Psoas muscle (tissue), 8 donors: ENCODE measurements around the gene ACTBL2. TPM values are rescaled to one million over a fixed set of nuclear protein-coding genes. Genes with fewer than 3 reads are reported as not detected.
"Not testable (repeated sequence)": the region's sequence is repeated elsewhere in the genome, so short reads cannot be mapped to it uniquely, and the experiment has no call there.

Source experiments
- ATAC-seq, 4 donors: fragments of 200-7000 bp; cut with Tn5 transposase; one replicate each; pipeline ENCODE4 v1.9.1; 2020; ENCODE audit warnings: moderate library complexity in 3 of 4, mild to moderate bottlenecking in 2 of 4
- DNase-seq, 2 donors: peaks; one replicate each; pipeline ENCODE4 v3.0.0-alpha.2; 2020
- H3K27ac ChIP-seq: fragments of 200-600 bp; one replicate; pipeline ENCODE4 v1.8.0; 2022
- H3K27me3 ChIP-seq, 3 donors: fragments of 200-600 bp in 1 of 3; one replicate each; pipeline versions ENCODE4 v1.6.1 to v1.8.0; 2013 to 2022; ENCODE audit warnings: low read length in 2 of 3, mild to moderate bottlenecking in 2 of 3, moderate library complexity in 1 of 3; ENCODE audit not compliant: insufficient read depth in 3 of 3
- H3K36me3 ChIP-seq, 2 donors: fragments of 200-600 bp in 1 of 2; one replicate each; pipeline versions ENCODE4 v1.6.1 to v1.8.0; 2013 to 2022; ENCODE audit warnings: low read depth in 1 of 2, mild to moderate bottlenecking in 1 of 2, moderate library complexity in 1 of 2; ENCODE audit not compliant: insufficient read depth in 1 of 2
- H3K4me1 ChIP-seq: fragments of 200-600 bp; one replicate; pipeline ENCODE4 v1.8.0; 2022
- H3K4me3 ChIP-seq: fragments of 200-600 bp; one replicate; pipeline ENCODE4 v1.8.0; 2022; ENCODE audit warnings: mild to moderate bottlenecking
- H3K9me3 ChIP-seq: fragments of 200-600 bp; one replicate; pipeline ENCODE4 v1.8.0; 2022
- CTCF ChIP-seq: fragments of 200-600 bp; IDR thresholded peaks from one replicate; pipeline ENCODE4 v1.8.0; 2022; ENCODE audit warnings: antibody characterized with exemption
- WGBS, 3 donors: extraction: QIAGEN DNeasy Blood & Tissue Kit; methylation state at CpG; one replicate each; pipeline versions ENCODE4 v1.1.6 to v1.1.7; 2013; 5-methylcytosine and 5-hydroxymethylcytosine counted together
- intact Hi-C, 2 donors: fragments of 100-400 bp; cut with DNase I; formaldehyde crosslinking; loops; one replicate each; pipeline versions ENCODE4 v1.11.0 to v1.14.2; 2022
- polyA plus RNA-seq, 3 donors: library from polyadenylated mRNA; stranded (reverse); fragments of 200-250 nt; gene quantifications; one replicate each; pipeline ENCODE4 v1.2.3, GENCODE V29; 2013
- total RNA-seq, 4 donors: library from RNA; stranded (reverse); fragmentation: NEBNext Ultra II Directional in 2 of 4; extraction: Animal tissue kit (Norgen Biotek cat#: 25700) in 2 of 4; gene quantifications; one replicate each; pipeline versions ENCODE4 v1.2.1 to v1.2.4, GENCODE V29; 2021 to 2023
- donor health status: healthy with polysubstance abuse.
- donor health status: DM: no; HTN: no; CAD: no; lungs with moderate emphysema.
- donor health status: Bipolar disorder and iron deficiency.
- donor health status: healthy.
- donor health status: DM: yes; HTN: yes; CAD: no.
- donor health status: DM: no; HTN: no; CAD: no.
- donor health status: DM: no; HTN: no; CAD: no.
- donor health status: DM: yes; HTN: yes; CAD: no.

ACTBL2 gene
- total and polyA plus RNA-seq, 7 donors, result not detected

- no peaks in the 10 kb centered on the region for H3K9me3 ChIP-seq
- 89 to 93% (median 90%) methylated on average over 5 of the region's 5 CpGs for whole genome bisulfite sequencing, 3 donors
- no peaks in the 10 kb centered on the region for H3K4me1 ChIP-seq
- no peaks in the 10 kb centered on the region for H3K36me3 ChIP-seq
- DNase-seq, result no peak
- H3K4me3 ChIP-seq, result no peak overlapping the region
- intact Hi-C loops, result no loop called here
- no peak for TF ChIP-seq CTCF
- H3K27me3 ChIP-seq, result no peaks in the 10 kb centered on the region
- ATAC-seq, result no peak
- no peak overlapping the region for H3K27ac ChIP-seq
These were observed 14.0 kb downstream of the ACTBL2 start for GRCh38 chr5:57468481-57469163.

GRCh38 chr5:57466544-57466943 lies 16.1 kb downstream of the ACTBL2 start:
- Histone ChIP-seq H3K27me3 (no peaks in the 10 kb centered on the region), H3K4me1 (no peaks in the 10 kb centered on the region), H3K27ac (no peak overlapping the region), H3K4me3 (no peak overlapping the region), H3K9me3 (no peaks in the 10 kb centered on the region), H3K36me3 (no peaks in the 10 kb centered on the region)
- ATAC-seq (no peak), DNase-seq (no peak)
- no peak for TF ChIP-seq CTCF
- intact Hi-C loops, result no loop called here
- 48 to 63% (median 50%) methylated on average over 3 of the region's 3 CpGs for WGBS, 3 donors

GRCh38 chr5:57460056-57460455 lies 22.6 kb downstream of the ACTBL2 start:
- H3K27me3 ChIP-seq, H3K4me3 ChIP-seq, ATAC-seq, H3K27ac ChIP-seq, H3K9me3 ChIP-seq, DNase-seq, intact Hi-C loops, H3K36me3 ChIP-seq: not testable (repeated sequence)
- peaks cover 23% of the 10 kb centered on the region for H3K4me1 ChIP-seq
- 92 to 98% (median 97%) methylated on average over 3 of the region's 3 CpGs for WGBS, 3 donors

GRCh38 chr5:57458443-57458842 lies 24.2 kb downstream of the ACTBL2 start:
- intact Hi-C loops, result no loop called here
- TF ChIP-seq CTCF, result no peak
- Histone ChIP-seq H3K4me1 (peaks cover 28% of the 10 kb centered on the region), H3K9me3 (no peaks in the 10 kb centered on the region), H3K27ac (no peak overlapping the region), H3K27me3 (no peaks in the 10 kb centered on the region), H3K36me3 (no peaks in the 10 kb centered on the region), H3K4me3 (no peak overlapping the region)
- no peak for DNase-seq
- ATAC-seq, result no peak

- intact Hi-C loops, result no loop called here
- H3K9me3 ChIP-seq, result no peaks in the 10 kb centered on the region
- TF ChIP-seq CTCF, result no peak
- no peak overlapping the region for H3K4me3 ChIP-seq
- peaks cover 28% of the 10 kb centered on the region for H3K4me1 ChIP-seq
- H3K27me3 ChIP-seq, result no peaks in the 10 kb centered on the region
- no peaks in the 10 kb centered on the region for H3K36me3 ChIP-seq
- no peak for DNase-seq
- no peak overlapping the region for H3K27ac ChIP-seq
- 13 to 26% (median 14%) methylated on average over 5 of the region's 5 CpGs for WGBS, 3 donors
- ATAC-seq, result peak in 3 of 4 donors; percentile 45 to 84 (median 81)
These were observed 26.0 kb downstream of the ACTBL2 start for GRCh38 chr5:57456531-57457135.
